GM19023 (cell line): ENCODE results near the gene RPS27L.
"Not testable (repeated sequence)": the region's sequence is repeated elsewhere in the genome, so short reads cannot be mapped to it uniquely, and the experiment has no call there.

Source experiments
- ATAC-seq: cut with Tn5 transposase; IDR thresholded peaks from one replicate; pipeline ENCODE4 v1.9.1; 2021; ENCODE audit warnings: mild to moderate bottlenecking, moderate library complexity; ENCODE audit not compliant: unreplicated experiment

RPS27L gene

GRCh38 chr15:63145426-63145825 is 11.9 kb downstream of the RPS27L start:
- ATAC-seq = no peak

GRCh38 chr15:63140936-63141335 is 16.3 kb downstream of the RPS27L start:
- ATAC-seq = no peak

- no peak for ATAC-seq
Observed at GRCh38 chr15:63136742-63137141, 20.5 kb downstream of the RPS27L start.

- no peak for ATAC-seq
Observed at GRCh38 chr15:63135804-63136203, 21.5 kb downstream of the RPS27L start.

- no peak for ATAC-seq
Observed at GRCh38 chr15:63135281-63135680, 22.0 kb downstream of the RPS27L start.

- no peak for ATAC-seq
Observed at GRCh38 chr15:63134245-63134985, 22.9 kb downstream of the RPS27L start.

- ATAC-seq = no peak
Observed at GRCh38 chr15:63133786-63134185, 23.5 kb downstream of the RPS27L start.

GRCh38 chr15:63126726-63127125 is 30.6 kb downstream of the RPS27L start:
- no peak for ATAC-seq

GRCh38 chr15:63124506-63124905 is 32.8 kb downstream of the RPS27L start:
- no peak for ATAC-seq

GRCh38 chr15:63122002-63122875 is 35.0 kb downstream of the RPS27L start:
- peak; percentile 85 for ATAC-seq

GRCh38 chr15:63121382-63122001 is 35.8 kb downstream of the RPS27L start, which contains the start of gene LACTB:
Gene LACTB, plus strand, starts transcription at chr15:63121861. Its CDS starts 11 bp downstream, at chr15:63121872.
- peak; percentile 81 for ATAC-seq

- ATAC-seq = no peak
Observed at GRCh38 chr15:63118854-63119253, 38.4 kb downstream of the RPS27L start.

GRCh38 chr15:63114465-63114864 is 42.8 kb downstream of the RPS27L start:
- no peak for ATAC-seq

GRCh38 chr15:63112871-63113270 is 44.4 kb downstream of the RPS27L start:
- ATAC-seq = no peak

GRCh38 chr15:63111481-63111880 is 45.8 kb downstream of the RPS27L start:
- ATAC-seq = no peak

- ATAC-seq = no peak
Observed at GRCh38 chr15:63110428-63111026, 46.8 kb downstream of the RPS27L start.

GRCh38 chr15:63109920-63110319 is 47.4 kb downstream of the RPS27L start:
- no peak for ATAC-seq

- ATAC-seq = no peak
Observed at GRCh38 chr15:63109498-63109897, 47.8 kb downstream of the RPS27L start.

GRCh38 chr15:63107895-63108546 is 49.3 kb downstream of the RPS27L start:
- ATAC-seq = no peak

- ATAC-seq = not testable (repeated sequence)
Observed at GRCh38 chr15:63105354-63105753, 51.9 kb downstream of the RPS27L start.

GRCh38 chr15:63104727-63105126 is 52.5 kb downstream of the RPS27L start:
- no peak for ATAC-seq
